D721Med (cell line): Measurements from ENCODE around the gene GPS2.
A peak's percentile ranks its signal among the peaks of the same experiment; 100 is the strongest.
"Not testable (repeated sequence)": the region's sequence is repeated elsewhere in the genome, so short reads cannot be mapped to it uniquely, and the experiment has no call there.

ENCODE experiments used
- DNase-seq: peaks from one replicate; pipeline ENCODE4 v3.0.0; 2011; ENCODE audit warnings: low spot score; ENCODE audit not compliant: insufficient read length
- FAIRE-seq: peaks from 2 replicates; lab custom pipeline; 2011; peaks lifted over from hg19 to GRCh38; lab: Jason Lieb, UNC
- CTCF ChIP-seq: IDR thresholded peaks from 2 replicates; pipeline ENCODE4 v1.5.1; 2012; ENCODE audit warnings: mild to moderate bottlenecking, control low read depth; ENCODE audit not compliant: insufficient read depth; ENCODE audit errors: missing control alignments

Gene GPS2

GRCh38 chr17:7334938-7335538 lies 19.9 kb upstream of the GPS2 start:
- FAIRE-seq (no peak), DNase-seq (no peak)
- TF ChIP-seq CTCF: no peak

- FAIRE-seq, DNase-seq: not testable (repeated sequence)
These were observed 17.5 kb upstream of the GPS2 start for GRCh38 chr17:7332600-7333069.

DNA sequence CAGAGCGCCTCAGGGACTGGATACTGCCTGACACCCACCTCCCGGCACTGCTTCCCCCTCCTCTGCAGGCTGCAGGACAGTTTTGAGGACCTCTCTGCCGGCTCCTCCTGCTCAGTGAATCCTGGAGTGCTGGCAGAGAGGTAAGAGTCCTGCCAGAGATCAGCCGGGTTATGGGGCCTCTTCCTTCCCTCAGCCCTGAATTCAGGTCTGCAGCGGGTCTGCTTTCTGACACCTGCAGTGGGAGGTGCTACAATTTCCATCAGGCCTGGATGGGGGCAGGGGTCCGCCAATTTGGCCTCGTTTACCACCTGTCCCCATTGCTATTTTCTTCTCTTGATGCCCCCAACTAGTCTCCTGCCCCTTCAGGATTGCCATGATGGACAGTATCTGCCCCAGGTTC lies 17.0 kb upstream of the GPS2 start:
- DNase-seq (no peak), FAIRE-seq (no peak)
- TF ChIP-seq CTCF: no peak

GRCh38 chr17:7330638-7331015 lies 15.5 kb upstream of the GPS2 start:
- FAIRE-seq: no peak
- no peak for TF ChIP-seq CTCF

GRCh38 chr17:7329997-7330637 lies 15.0 kb upstream of the GPS2 start:
- no peak for TF ChIP-seq CTCF
- DNase-seq (peak; percentile 91), FAIRE-seq (no peak)

More at GRCh38 chr17:7330638-7331015, 15.5 kb upstream of the GPS2 start:
- DNase-seq: no peak

GRCh38 chr17:7329374-7329996 lies 14.3 kb upstream of the GPS2 start:
- TF ChIP-seq CTCF: no peak
- peak; percentile 97 for DNase-seq
- FAIRE-seq: no peak

- FAIRE-seq: no peak
- DNase-seq: no peak
- TF ChIP-seq CTCF: no peak
These were observed 13.7 kb upstream of the GPS2 start, which contains the start of gene NEURL4 for GRCh38 chr17:7328840-7329373. NEURL4 (minus strand) TSS chr17:7329335; CDS start chr17:7329312, 23 bp downstream.
